GM18526 (cell line): ENCODE results near the gene TMEM125.

Experiments
- POLR2A ChIP-seq: IDR thresholded peaks from 3 replicates; pipeline ENCODE4 v1.6.1; 2011; ENCODE audit not compliant: insufficient read length; ENCODE audit errors: extremely low read depth

Gene TMEM125

DNA sequence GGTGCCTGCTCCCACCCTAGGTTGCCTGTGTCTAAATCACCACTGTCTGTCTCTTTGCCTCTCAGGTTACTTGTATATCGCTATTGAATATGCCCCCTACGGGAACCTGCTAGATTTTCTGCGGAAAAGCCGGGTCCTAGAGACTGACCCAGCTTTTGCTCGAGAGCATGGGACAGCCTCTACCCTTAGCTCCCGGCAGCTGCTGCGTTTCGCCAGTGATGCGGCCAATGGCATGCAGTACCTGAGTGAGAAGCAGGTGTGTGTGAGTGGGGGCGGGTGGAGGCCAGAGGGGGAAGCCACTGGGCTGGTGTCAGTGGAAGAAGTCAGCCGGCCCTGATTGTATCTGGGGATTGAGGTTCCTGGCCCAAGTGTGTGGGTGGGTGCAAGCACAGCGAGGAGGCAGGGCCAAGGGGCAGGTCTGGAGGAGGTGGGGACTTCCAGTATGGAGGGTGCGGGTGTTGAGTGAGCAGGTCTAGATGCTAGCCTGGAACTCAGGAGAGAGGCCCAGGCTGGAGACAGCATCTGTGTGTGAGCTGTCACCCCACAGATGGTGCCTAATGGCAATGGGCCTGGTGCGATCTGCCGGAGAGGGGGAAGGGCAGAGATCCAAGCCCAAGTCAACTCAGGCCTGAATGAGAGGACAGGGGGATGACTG is 48.2 kb downstream of the TMEM125 start:
- no peak for TF ChIP-seq POLR2A

DNA sequence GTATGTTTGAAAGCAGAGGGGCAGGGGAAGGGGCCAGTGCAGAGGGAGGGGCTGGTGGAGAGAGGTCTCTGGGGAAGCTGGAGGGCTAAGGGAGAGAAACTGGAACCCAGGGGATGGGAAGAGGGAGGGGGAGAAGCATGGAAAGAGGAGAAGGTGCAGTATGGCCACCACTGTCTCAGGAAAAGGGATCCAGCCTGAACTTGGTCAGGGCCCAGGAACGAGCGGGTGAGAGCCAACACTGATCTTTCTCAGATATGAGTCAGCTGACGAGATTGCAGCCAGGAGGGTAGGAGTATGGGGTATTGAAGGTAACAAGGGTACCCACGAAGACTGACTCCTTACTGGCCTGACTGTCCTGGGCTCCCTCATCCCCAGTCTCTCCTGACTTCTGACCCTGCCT is 49.0 kb downstream of the TMEM125 start:
- no peak for TF ChIP-seq POLR2A

DNA sequence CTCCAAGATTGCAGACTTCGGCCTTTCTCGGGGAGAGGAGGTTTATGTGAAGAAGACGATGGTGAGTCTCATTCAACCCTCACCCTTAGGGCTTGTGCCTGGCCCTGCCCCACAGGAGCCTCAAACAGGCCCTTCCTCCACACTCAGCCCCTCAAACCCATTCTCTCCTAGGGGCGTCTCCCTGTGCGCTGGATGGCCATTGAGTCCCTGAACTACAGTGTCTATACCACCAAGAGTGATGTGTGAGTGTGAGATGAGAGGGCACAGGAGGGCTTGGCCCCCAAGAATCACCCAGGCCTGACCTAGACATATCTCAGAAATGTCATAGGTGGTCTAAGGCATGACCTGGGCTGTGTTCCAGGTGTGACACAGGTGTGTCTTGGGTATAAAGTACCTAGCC is 49.5 kb downstream of the TMEM125 start:
- no peak for TF ChIP-seq POLR2A

DNA sequence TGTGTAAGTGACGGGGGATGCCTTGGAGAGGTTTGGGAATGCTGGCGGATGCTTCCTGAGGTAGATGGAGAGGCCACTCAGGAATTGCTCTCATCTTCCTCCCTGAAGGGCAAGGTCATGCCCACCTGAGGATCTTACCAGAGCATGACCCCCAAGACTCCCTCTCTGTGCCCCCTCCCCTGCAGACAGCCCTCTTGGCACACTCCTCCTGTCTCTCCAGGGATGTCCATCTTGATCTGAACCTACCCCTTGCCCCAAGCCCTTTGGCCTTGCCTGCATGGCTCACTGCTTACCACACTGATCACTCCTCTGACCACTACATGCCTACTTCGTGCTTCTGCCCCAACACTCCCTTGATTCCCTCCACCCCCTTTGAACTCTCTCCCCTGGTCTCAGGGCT is 50.0 kb downstream of the TMEM125 start:
- no peak for TF ChIP-seq POLR2A

DNA sequence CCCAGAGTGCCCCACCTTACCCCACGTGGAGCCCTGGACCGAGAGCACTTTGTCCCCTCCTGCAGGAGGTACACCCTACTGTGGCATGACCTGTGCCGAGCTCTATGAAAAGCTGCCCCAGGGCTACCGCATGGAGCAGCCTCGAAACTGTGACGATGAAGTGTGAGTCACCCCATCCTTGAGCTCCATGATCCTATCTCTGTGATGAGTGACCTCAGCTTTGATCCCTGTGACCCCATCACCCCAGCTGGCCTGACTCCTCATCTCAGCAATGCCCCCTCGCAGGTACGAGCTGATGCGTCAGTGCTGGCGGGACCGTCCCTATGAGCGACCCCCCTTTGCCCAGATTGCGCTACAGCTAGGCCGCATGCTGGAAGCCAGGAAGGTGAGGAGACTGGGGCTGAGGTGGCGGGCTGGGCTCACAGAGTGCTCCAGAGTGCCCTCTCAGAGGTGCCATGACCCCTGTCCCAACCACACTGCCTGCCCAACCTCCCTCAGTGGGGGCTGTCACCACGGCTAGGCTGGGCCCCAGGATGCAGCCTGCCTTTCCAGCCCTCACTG is 51.6 kb downstream of the TMEM125 start:
- TF ChIP-seq POLR2A, result no peak

DNA sequence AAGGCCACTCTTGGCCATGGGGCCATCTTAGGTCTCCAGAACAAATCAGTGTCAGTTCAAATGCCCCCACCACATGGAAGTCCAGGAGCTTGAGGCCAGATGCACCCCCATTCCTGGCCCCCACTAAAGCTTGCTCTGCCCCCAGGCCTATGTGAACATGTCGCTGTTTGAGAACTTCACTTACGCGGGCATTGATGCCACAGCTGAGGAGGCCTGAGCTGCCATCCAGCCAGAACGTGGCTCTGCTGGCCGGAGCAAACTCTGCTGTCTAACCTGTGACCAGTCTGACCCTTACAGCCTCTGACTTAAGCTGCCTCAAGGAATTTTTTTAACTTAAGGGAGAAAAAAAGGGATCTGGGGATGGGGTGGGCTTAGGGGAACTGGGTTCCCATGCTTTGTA is 52.7 kb downstream of the TMEM125 start:
- no peak for TF ChIP-seq POLR2A
